BJ (cell line): ENCODE measurements around the gene CKAP2L. TPM values are rescaled to one million over a fixed set of nuclear protein-coding genes. Genes with fewer than 3 reads are reported as not detected.
"Not testable (repeated sequence)": the region's sequence is repeated elsewhere in the genome, so short reads cannot be mapped to it uniquely, and the experiment has no call there.

Experiments
- CTCF ChIA-PET: fragments of 350-600 bp; formaldehyde crosslinking; extraction: SDS; loops from one replicate; lab custom pipeline; 2021; ENCODE audit warnings: antibody characterized with exemption, inconsistent platforms; lab: Yijun Ruan, JAX
- POLR2A ChIA-PET: fragments of 300-600 bp; sonication (Branson Sonifier 250); formaldehyde crosslinking; extraction: SDS; loops from one replicate; lab custom pipeline; 2021; ENCODE audit warnings: antibody characterized with exemption; lab: Charles Lee
- DNase-seq: peaks from one replicate; pipeline ENCODE4 v3.0.0-alpha.2; 2011; ENCODE audit warnings: low read depth
- H3K27me3 ChIP-seq: 2 replicates; pipeline ENCODE4 v1.6.0; 2011; ENCODE audit warnings: low read length; ENCODE audit not compliant: control insufficient read depth, insufficient read depth
- H3K36me3 ChIP-seq: 2 replicates; pipeline ENCODE4 v1.5.1; 2011; ENCODE audit warnings: low read length; ENCODE audit not compliant: control insufficient read depth, insufficient read depth
- H3K4me3 ChIP-seq: 2 replicates; pipeline ENCODE4 v1.5.1; 2011; ENCODE audit warnings: low read depth, mild to moderate bottlenecking, control low read depth, low read length
- CTCF ChIP-seq: IDR thresholded peaks from 2 replicates; pipeline ENCODE4 v1.5.1; 2011; ENCODE audit warnings: low read depth, mild to moderate bottlenecking, control low read depth, inconsistent platforms, low read length, moderate library complexity; ENCODE audit not compliant: insufficient read depth
- polyA plus RNA-seq: library from polyadenylated mRNA; depleted of rRNA; stranded (reverse); fragments of >200 nt; gene quantifications from 2 replicates; pipeline ENCODE4 v1.2.3, GENCODE V29; 2011

The CKAP2L gene
- polyA plus RNA-seq, 1 experiment = 3.3 TPM

GRCh38 chr2:112721819-112722522, 42.4 kb downstream of the CKAP2L start:
- ChIA-PET CTCF (interaction anchor here (1.0 to 11.5 kb wide), 4 partner anchors 95 to 241 kb away, joined by 3 to 251 read pairs (median 120); no protein-coding TSS in a partner anchor), POLR2A (no interaction called here)
- Histone ChIP-seq H3K36me3 (no peaks in the 10 kb centered on the region), H3K4me3 (no peak overlapping the region), H3K27me3 (no peaks in the 10 kb centered on the region)
- TF ChIP-seq CTCF = no peak
- no peak for DNase-seq

- DNase-seq = no peak
- Histone ChIP-seq H3K36me3 (no peaks in the 10 kb centered on the region), H3K27me3 (no peaks in the 10 kb centered on the region), H3K4me3 (no peak within 1 kb of the TSS)
- no peak for TF ChIP-seq CTCF
- ChIA-PET CTCF (interaction anchor here (0.8 kb wide), 1 partner anchor 9 kb away, joined by 4 read pairs; no protein-coding TSS in a partner anchor), POLR2A (no interaction called here)
Measured at GRCh38 chr2:112720785-112721184, 43.6 kb downstream of the CKAP2L start, which contains the start of gene NT5DC4. Gene NT5DC4, plus strand, starts transcription at chr2:112721020. Its CDS starts 60 bp downstream, at chr2:112721080.

GRCh38 chr2:112718863-112719370, 45.5 kb downstream of the CKAP2L start:
- no peak for TF ChIP-seq CTCF
- H3K36me3 ChIP-seq = no peaks in the 10 kb centered on the region
- no peak overlapping the region for H3K4me3 ChIP-seq
- no peaks in the 10 kb centered on the region for H3K27me3 ChIP-seq
- DNase-seq = no peak
- ChIA-PET POLR2A (no interaction called here), CTCF (interaction anchor here (2.0 kb wide), 1 partner anchor 119 kb away, joined by 6 read pairs; no protein-coding TSS in a partner anchor)

- H3K27me3 ChIP-seq, H3K36me3 ChIP-seq, DNase-seq, H3K4me3 ChIP-seq, POLR2A ChIA-PET, CTCF ChIA-PET: not testable (repeated sequence)
Measured at GRCh38 chr2:112716826-112717352, 47.5 kb downstream of the CKAP2L start.

- H3K27me3 ChIP-seq, H3K36me3 ChIP-seq, DNase-seq, H3K4me3 ChIP-seq: not testable (repeated sequence)
- ChIA-PET CTCF (interaction anchor here (2.1 kb wide), 1 partner anchor 10 kb away, joined by 15 read pairs; no protein-coding TSS in a partner anchor), POLR2A (interaction anchor here (0.5 kb wide), 1 partner anchor 31 kb away, joined by 6 read pairs; no protein-coding TSS in a partner anchor)
Measured at GRCh38 chr2:112716094-112716493, 48.3 kb downstream of the CKAP2L start.
